ENCODE data around the gene DIDO1. TPM values are rescaled to one million over a fixed set of nuclear protein-coding genes. Genes with fewer than 3 reads are reported as not detected.

Gene DIDO1
- total and polyA plus RNA-seq, 8 donors = 38.1 to 65.9 (median 58.5) TPM

DNA sequence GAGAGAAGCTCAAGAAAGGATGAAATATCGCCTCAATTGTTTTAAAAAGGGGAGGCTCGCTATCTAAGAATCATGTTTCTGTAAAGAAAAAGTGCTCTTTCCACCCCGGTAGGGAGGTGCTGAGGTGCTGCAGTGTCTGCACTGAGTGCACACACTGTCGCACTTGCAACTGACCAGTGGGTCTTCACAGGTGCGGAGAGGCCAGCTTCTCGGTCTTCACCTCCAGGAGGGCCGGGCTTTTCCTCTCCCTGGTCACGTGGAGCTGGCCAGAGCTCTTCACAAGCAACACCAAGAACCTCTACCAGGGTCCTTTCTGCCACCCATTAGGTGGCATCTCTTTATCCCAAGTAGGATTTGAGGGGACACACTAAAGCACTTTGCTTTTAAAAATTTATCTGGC lies 36.9 kb downstream of the DIDO1 start:
- TF ChIP-seq, protein P1, sequence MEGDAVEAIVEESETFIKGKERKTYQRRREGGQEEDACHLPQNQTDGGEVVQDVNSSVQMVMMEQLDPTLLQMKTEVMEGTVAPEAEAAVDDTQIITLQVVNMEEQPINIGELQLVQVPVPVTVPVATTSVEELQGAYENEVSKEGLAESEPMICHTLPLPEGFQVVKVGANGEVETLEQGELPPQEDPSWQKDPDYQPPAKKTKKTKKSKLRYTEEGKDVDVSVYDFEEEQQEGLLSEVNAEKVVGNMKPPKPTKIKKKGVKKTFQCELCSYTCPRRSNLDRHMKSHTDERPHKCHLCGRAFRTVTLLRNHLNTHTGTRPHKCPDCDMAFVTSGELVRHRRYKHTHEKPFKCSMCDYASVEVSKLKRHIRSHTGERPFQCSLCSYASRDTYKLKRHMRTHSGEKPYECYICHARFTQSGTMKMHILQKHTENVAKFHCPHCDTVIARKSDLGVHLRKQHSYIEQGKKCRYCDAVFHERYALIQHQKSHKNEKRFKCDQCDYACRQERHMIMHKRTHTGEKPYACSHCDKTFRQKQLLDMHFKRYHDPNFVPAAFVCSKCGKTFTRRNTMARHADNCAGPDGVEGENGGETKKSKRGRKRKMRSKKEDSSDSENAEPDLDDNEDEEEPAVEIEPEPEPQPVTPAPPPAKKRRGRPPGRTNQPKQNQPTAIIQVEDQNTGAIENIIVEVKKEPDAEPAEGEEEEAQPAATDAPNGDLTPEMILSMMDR (IDR thresholded peaks at IDR 0.05) = no peak
- intact Hi-C loops (cut with DNase I) = no loop called here
- DNase-seq = no peak
- no peak overlapping the region for H3K27ac ChIP-seq
- no peak for ATAC-seq
- H3K9me3 ChIP-seq = no peaks in the 10 kb centered on the region
- no peak overlapping the region for H3K4me3 ChIP-seq
- H3K27me3 ChIP-seq = no peaks in the 10 kb centered on the region
- H3K4me1 ChIP-seq = no peaks in the 10 kb centered on the region
- peaks cover 2 to 92% of the 10 kb centered on the region in 2 donors for H3K36me3 ChIP-seq

DNA sequence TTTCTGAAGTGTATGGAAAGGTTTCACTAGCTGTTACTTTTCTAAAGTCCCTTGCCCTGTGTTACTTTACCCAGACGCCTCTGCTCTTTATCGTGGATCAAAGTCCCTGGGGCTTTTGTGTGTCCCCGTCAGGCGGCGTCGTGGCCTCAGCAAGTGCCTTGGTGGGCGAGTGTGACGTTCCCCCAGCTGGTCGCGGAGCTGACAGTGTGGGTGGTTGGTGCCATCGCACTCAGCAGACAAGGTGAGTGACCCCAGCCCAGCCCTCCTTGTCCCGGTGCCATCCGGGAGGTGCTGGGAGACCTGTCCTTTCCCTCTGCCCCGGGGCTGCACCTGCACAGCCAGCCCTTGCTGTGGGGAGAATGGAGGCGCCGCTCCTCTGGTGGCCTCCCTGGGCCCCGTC lies 37.4 kb downstream of the DIDO1 start:
- intact Hi-C loops (cut with DNase I) = no loop called here
- Histone ChIP-seq H3K4me1 (no peaks in the 10 kb centered on the region), H3K36me3 (peaks cover 1 to 87% of the 10 kb centered on the region in 2 donors), H3K27me3 (no peaks in the 10 kb centered on the region), H3K4me3 (no peak overlapping the region), H3K27ac (no peak overlapping the region), H3K9me3 (no peaks in the 10 kb centered on the region)
- ATAC-seq (no peak), DNase-seq (no peak)
- TF ChIP-seq, protein P1 (IDR thresholded peaks at IDR 0.05) = no peak

DNA sequence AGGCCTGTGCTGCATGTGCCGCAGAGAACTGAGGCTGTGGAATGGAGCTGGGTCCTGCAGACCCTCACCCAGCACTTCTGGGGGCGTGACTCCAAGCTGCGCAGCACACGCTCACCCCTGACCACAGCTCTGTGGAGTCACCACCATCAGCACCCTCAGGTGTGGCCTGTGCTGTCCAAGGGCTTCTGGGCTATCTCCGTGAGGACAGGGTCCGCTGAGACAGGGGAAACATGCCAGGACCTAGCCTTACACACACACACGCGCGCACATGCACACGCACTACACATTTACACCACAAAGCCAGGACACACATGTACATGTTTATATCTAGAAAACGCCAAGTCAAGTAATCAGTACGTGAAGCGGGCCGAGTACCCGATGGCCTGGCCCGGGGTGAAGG lies 37.9 kb downstream of the DIDO1 start:
- no peak overlapping the region for H3K4me3 ChIP-seq
- no peaks in the 10 kb centered on the region for H3K27me3 ChIP-seq
- intact Hi-C loops (cut with DNase I) = no loop called here
- TF ChIP-seq, protein P1 (IDR thresholded peaks at IDR 0.05) = no peak
- H3K36me3 ChIP-seq = peaks cover 0 to 82% of the 10 kb centered on the region in 2 donors
- ATAC-seq (peak; percentile 7), DNase-seq (no peak)
- no peak overlapping the region for H3K27ac ChIP-seq
- H3K4me1 ChIP-seq = no peaks in the 10 kb centered on the region
- no peaks in the 10 kb centered on the region for H3K9me3 ChIP-seq

DNA sequence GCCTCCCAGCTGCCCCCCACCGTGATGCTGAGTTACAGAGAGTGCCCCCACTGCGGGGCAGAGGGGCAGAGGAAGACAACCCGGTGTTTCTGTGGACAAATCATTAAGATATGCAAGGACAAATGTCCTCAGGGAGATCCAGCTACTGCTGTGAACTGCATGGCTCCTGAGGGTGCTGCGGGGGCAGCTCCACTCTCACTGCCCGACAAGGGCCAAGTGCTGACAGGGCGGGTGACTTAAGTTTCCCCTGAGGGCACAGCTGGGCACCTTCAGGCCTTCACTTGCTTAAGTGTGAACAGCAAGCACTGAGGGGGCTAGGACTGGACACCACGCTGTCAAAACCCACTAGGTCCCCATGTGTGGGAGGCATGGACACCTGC lies 38.5 kb downstream of the DIDO1 start:
- H3K36me3 ChIP-seq = peaks cover 0 to 76% of the 10 kb centered on the region in 2 donors
- H3K4me3 ChIP-seq = no peak overlapping the region
- no peak overlapping the region for H3K27ac ChIP-seq
- no peaks in the 10 kb centered on the region for H3K27me3 ChIP-seq
- intact Hi-C loops (cut with DNase I) = no loop called here
- no peaks in the 10 kb centered on the region for H3K4me1 ChIP-seq
- TF ChIP-seq, protein P1 (IDR thresholded peaks at IDR 0.05) = no peak
- ATAC-seq = no peak
- H3K9me3 ChIP-seq = no peaks in the 10 kb centered on the region
- DNase-seq = no peak

DNA sequence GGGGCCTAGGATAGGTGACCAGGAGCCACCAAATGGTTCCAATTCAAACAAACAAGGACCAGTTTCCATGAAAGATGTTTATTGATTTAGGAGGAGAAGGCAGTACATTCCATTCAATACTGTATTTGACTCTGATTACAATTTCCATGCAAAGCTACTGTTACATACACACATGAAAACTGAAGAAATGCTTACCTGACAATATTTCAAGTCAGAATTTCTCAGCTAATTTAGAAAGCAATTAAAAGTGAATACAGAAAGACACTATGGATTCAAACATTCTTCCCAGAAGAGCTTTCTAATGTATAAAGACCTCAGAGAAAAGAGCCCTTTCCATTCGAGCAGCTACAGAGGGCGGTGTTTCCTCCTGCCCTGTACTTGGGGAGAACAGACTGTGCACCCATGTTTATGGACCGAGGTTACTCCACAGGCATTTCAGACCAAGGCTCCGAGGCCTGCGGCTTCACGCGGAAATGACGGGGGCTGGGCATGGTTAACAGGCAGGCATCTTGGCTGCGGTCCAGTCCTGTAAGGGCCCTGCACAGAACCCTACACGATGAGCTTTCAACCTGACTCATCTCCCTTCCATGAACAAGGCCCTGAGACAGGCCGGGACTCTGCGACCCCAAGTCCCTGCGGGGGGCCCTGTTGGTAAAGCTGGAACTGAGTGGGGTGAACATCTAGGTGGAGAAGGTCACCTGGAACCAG lies 39.0 kb downstream of the DIDO1 start:
- intact Hi-C loops (cut with DNase I) = no loop called here
- TF ChIP-seq, protein P1 (IDR thresholded peaks at IDR 0.05) = no peak
- peak; percentile 47 for ATAC-seq
- no peaks in the 10 kb centered on the region for H3K27me3 ChIP-seq
- H3K27ac ChIP-seq = no peak overlapping the region
- DNase-seq = no peak
- H3K9me3 ChIP-seq = no peaks in the 10 kb centered on the region
- peaks cover 0 to 74% of the 10 kb centered on the region in 2 donors for H3K36me3 ChIP-seq
- no peaks in the 10 kb centered on the region for H3K4me1 ChIP-seq
- no peak overlapping the region for H3K4me3 ChIP-seq
